Tibial artery (tissue), 4 donors: ENCODE data around the gene GABBR1.

Source experiments
- DNase-seq, 2 donors: peaks; one replicate each; pipeline ENCODE4 v3.0.0-alpha.2; 2019
- H3K27ac ChIP-seq, 2 donors: fragments of 200-600 bp; sonication (generic) in 1 of 2; 1 replicate in 1 of 2; 2 replicates in 1 of 2; pipeline ENCODE4 v1.5.1; 2018 to 2019; ENCODE audit warnings: mild to moderate bottlenecking in 1 of 2
- H3K27me3 ChIP-seq, 2 donors: fragments of 200-600 bp; sonication (generic) in 1 of 2; one replicate each; pipeline versions ENCODE4 v1.5.1 to v1.6.0; 2016 to 2019
- H3K36me3 ChIP-seq, 3 donors: fragments of 200-600 bp; sonication (generic) in 2 of 3; one replicate each; pipeline ENCODE4 v1.5.1; 2016 to 2019; ENCODE audit warnings: mild to moderate bottlenecking in 2 of 3
- H3K4me1 ChIP-seq, 4 donors: fragments of 200-600 bp; sonication (generic) in 2 of 4; 1 replicate in 3 of 4; 2 replicates in 1 of 4; pipeline ENCODE4 v1.5.1; 2016 to 2019
- H3K4me3 ChIP-seq, 2 donors: fragments of 200-600 bp; sonication (generic) in 1 of 2; 1 replicate in 1 of 2; 2 replicates in 1 of 2; pipeline ENCODE4 v1.5.1; 2018 to 2019; ENCODE audit warnings: mild to moderate bottlenecking in 2 of 2
- H3K9me3 ChIP-seq, 3 donors: fragments of 200-600 bp; sonication (generic) in 1 of 3; one replicate each; pipeline ENCODE4 v1.5.1; 2016 to 2019
- CTCF ChIP-seq, 2 experiments: fragments of 200-600 bp in 1 of 2; fragments of 450-650 bp in 1 of 2; IDR thresholded peaks; one replicate each; pipeline ENCODE4 v1.5.1; 2017 to 2019; ENCODE audit warnings: antibody characterized with exemption in 2 of 2, mild to moderate bottlenecking in 1 of 2, moderate library complexity in 1 of 2
- intact Hi-C: fragments of 100-400 bp; cut with DNase I; formaldehyde crosslinking; loops from one replicate; pipeline ENCODE4 v1.15.0; 2023; ENCODE audit warnings: low total_unique reads

GABBR1 gene

GRCh38 chr6:29517728-29518440, 115.1 kb downstream of the GABBR1 start:
- no peak for DNase-seq
- intact Hi-C loops = no loop called here
- H3K36me3 ChIP-seq = no peaks in the 10 kb centered on the region
- no peaks in the 10 kb centered on the region for H3K27me3 ChIP-seq
- H3K4me3 ChIP-seq = no peak overlapping the region
- H3K9me3 ChIP-seq = no peaks in the 10 kb centered on the region
- H3K4me1 ChIP-seq = no peaks in the 10 kb centered on the region
- no peak overlapping the region for H3K27ac ChIP-seq
- no peak for TF ChIP-seq CTCF (IDR thresholded peaks at IDR 0.05)

- Histone ChIP-seq H3K27ac (no peak overlapping the region), H3K9me3 (no peaks in the 10 kb centered on the region), H3K4me1 (no peaks in the 10 kb centered on the region), H3K4me3 (no peak overlapping the region), H3K36me3 (no peaks in the 10 kb centered on the region), H3K27me3 (no peaks in the 10 kb centered on the region)
- TF ChIP-seq CTCF (IDR thresholded peaks at IDR 0.05) = no peak
- DNase-seq = no peak
- intact Hi-C loops = no loop called here
These were observed 115.7 kb downstream of the GABBR1 start for GRCh38 chr6:29517245-29517644.

- DNase-seq = no peak
- H3K4me3 ChIP-seq = no peak overlapping the region
- intact Hi-C loops = no loop called here
- no peaks in the 10 kb centered on the region for H3K9me3 ChIP-seq
- no peaks in the 10 kb centered on the region for H3K36me3 ChIP-seq
- no peak overlapping the region for H3K27ac ChIP-seq
- H3K4me1 ChIP-seq = no peaks in the 10 kb centered on the region
- H3K27me3 ChIP-seq = no peaks in the 10 kb centered on the region
- no peak for TF ChIP-seq CTCF (IDR thresholded peaks at IDR 0.05)
These were observed 116.9 kb downstream of the GABBR1 start for GRCh38 chr6:29516108-29516507.

GRCh38 chr6:29510746-29511300, 122.2 kb downstream of the GABBR1 start:
- intact Hi-C loops = no loop called here
- no peaks in the 10 kb centered on the region for H3K4me1 ChIP-seq
- no peak overlapping the region for H3K4me3 ChIP-seq
- no peaks in the 10 kb centered on the region for H3K9me3 ChIP-seq
- no peak for DNase-seq
- H3K27me3 ChIP-seq = peaks cover 0 to 7% of the 10 kb centered on the region in 2 donors
- no peaks in the 10 kb centered on the region for H3K36me3 ChIP-seq
- no peak overlapping the region for H3K27ac ChIP-seq
- no peak for TF ChIP-seq CTCF (IDR thresholded peaks at IDR 0.05)

GRCh38 chr6:29510202-29510601, 122.8 kb downstream of the GABBR1 start:
- no peak overlapping the region for H3K27ac ChIP-seq
- TF ChIP-seq CTCF (IDR thresholded peaks at IDR 0.05) = no peak
- peaks cover 0 to 7% of the 10 kb centered on the region in 2 donors for H3K27me3 ChIP-seq
- intact Hi-C loops = no loop called here
- H3K4me1 ChIP-seq = no peaks in the 10 kb centered on the region
- H3K4me3 ChIP-seq = no peak overlapping the region
- no peak for DNase-seq
- no peaks in the 10 kb centered on the region for H3K9me3 ChIP-seq
- no peaks in the 10 kb centered on the region for H3K36me3 ChIP-seq
